HepG2 (cell line): ENCODE data around the gene FBF1. TPM values are rescaled to one million over a fixed set of nuclear protein-coding genes. Genes with fewer than 3 reads are reported as not detected.

Experiments
- AKAP8 ChIP-seq: sonication (generic); formaldehyde crosslinking; IDR thresholded peaks from 2 replicates; pipeline ENCODE4 v1.5.1; 2020; ENCODE audit warnings: mild to moderate bottlenecking, missing genetic modification reagents
- EP300 ChIP-seq, 3 experiments: sonication (generic) in 1 of 3; formaldehyde crosslinking in 1 of 3; IDR thresholded peaks; 2 replicates each; pipeline versions ENCODE4 v1.5.1 to v1.6.1; 2011 to 2020; ENCODE audit warnings: low read depth in 2 of 3, low read length in 2 of 3, borderline replicate concordance in 1 of 3, improper control_type of control experiment in 1 of 3, mild to moderate bottlenecking in 1 of 3, missing genetic modification reagents in 1 of 3, moderate library complexity in 1 of 3
- ETS1 ChIP-seq: sonication (generic); formaldehyde crosslinking; IDR thresholded peaks from 2 replicates; pipeline ENCODE4 v1.4.0; 2020; ENCODE audit warnings: missing genetic modification reagents
- FOXA3 ChIP-seq: IDR thresholded peaks from 2 replicates; pipeline ENCODE4 v1.6.1; 2016; ENCODE audit warnings: missing genetic modification reagents, missing compliant biosample characterization
- LCORL ChIP-seq, 2 experiments: fragments of 450-650 bp in 1 of 2; sonication (generic) in 1 of 2; formaldehyde crosslinking in 1 of 2; IDR thresholded peaks; 2 replicates each; pipeline versions ENCODE4 v1.5.0 to v1.6.1; 2017 to 2020; ENCODE audit warnings: antibody characterized with exemption in 1 of 2, missing genetic modification reagents in 1 of 2
- POGK ChIP-seq: sonication (generic); formaldehyde crosslinking; conservative IDR thresholded peaks from 2 replicates; pipeline ENCODE4 v1.8.0; 2022; ENCODE audit warnings: mild to moderate bottlenecking, moderate library complexity, missing genetic modification reagents
- POLR2AphosphoS5 ChIP-seq: IDR thresholded peaks from 2 replicates; pipeline ENCODE4 v1.6.1; 2012; ENCODE audit warnings: low read depth, low read length
- SNAPC2 ChIP-seq: sonication (generic); formaldehyde crosslinking; IDR thresholded peaks from 2 replicates; pipeline ENCODE4 v1.8.1; 2022; ENCODE audit warnings: mild to moderate bottlenecking, missing genetic modification reagents
- THAP9 ChIP-seq: sonication (generic); formaldehyde crosslinking; IDR thresholded peaks from 2 replicates; pipeline ENCODE4; 2020; ENCODE audit warnings: missing genetic modification reagents, mild to moderate bottlenecking, borderline replicate concordance
- YEATS2 ChIP-seq: sonication (generic); formaldehyde crosslinking; IDR thresholded peaks from 2 replicates; pipeline ENCODE4 v1.4.0; 2020; ENCODE audit warnings: missing genetic modification reagents, borderline replicate concordance
- ZBED4 ChIP-seq: sonication (generic); formaldehyde crosslinking; IDR thresholded peaks from 2 replicates; pipeline ENCODE4 v1.4.0; 2020; ENCODE audit warnings: missing genetic modification reagents, borderline replicate concordance
- ZNF343 ChIP-seq: sonication (generic); formaldehyde crosslinking; IDR thresholded peaks from 2 replicates; pipeline ENCODE4 v1.4.0; 2020; ENCODE audit warnings: mild to moderate bottlenecking, missing genetic modification reagents
- ZNF710 ChIP-seq: sonication (generic); formaldehyde crosslinking; IDR thresholded peaks from 2 replicates; pipeline ENCODE4 v1.5.0; 2020; ENCODE audit warnings: mild to moderate bottlenecking, missing genetic modification reagents, borderline replicate concordance
- ZNF782 ChIP-seq: sonication (generic); formaldehyde crosslinking; IDR thresholded peaks from 2 replicates; pipeline ENCODE4 v1.4.0; 2020; ENCODE audit warnings: missing genetic modification reagents, mild to moderate bottlenecking, borderline replicate concordance
- polyA plus RNA-seq, 8 experiments: library from polyadenylated mRNA; depleted of rRNA in 3 of 8; stranded (reverse) in 7 of 8; unstranded in 1 of 8; fragments of >200 nt; fragmentation: Illumina TruSeq in 4 of 8; extraction: Trizol in 4 of 8; gene quantifications; 2 replicates each; pipeline versions ENCODE4 v1.2.1 to v1.2.3, GENCODE V29; 2011 to 2016; ENCODE audit warnings: low read depth in 4 of 8, missing spikeins in 1 of 8, mixed read lengths in 1 of 8; ENCODE audit not compliant: insufficient read depth in 1 of 8
- total RNA-seq, 5 experiments: library from RNA; depleted of rRNA; stranded (reverse); fragments of >200 nt; fragmentation: Illumina TruSeq; extraction: Trizol; gene quantifications; 2 replicates each; pipeline ENCODE4 v1.2.3, GENCODE V29; 2016; ENCODE audit warnings: low read depth in 1 of 5

Gene FBF1
- total and polyA plus RNA-seq, 2 of the 13 experiments (the other 11 are each of a cell fraction or from before 2014, with no cell fraction given): 2.4 to 8.1 TPM

GRCh38 chr17:75869282-75870141 lies 71.3 kb downstream of the FBF1 start (continued):
- TF ChIP-seq ZNF710 (CRISPR knock-in tag) (no peak), ZNF782 (CRISPR knock-in tag) (peak; percentile 61; the same call in 1 of the 2 replicates), POGK (peak; percentile 72), ZBED4 (peak; percentile 75; the same call in 1 of the 2 replicates), SNAPC2 (CRISPR knock-in tag) (no peak), YEATS2 (CRISPR knock-in tag) (no peak; the same call in 1 of the 2 replicates), THAP9 (peak; percentile 52; the same call in 1 of the 2 replicates), EP300 (IDR thresholded peaks at IDR 0.05; ENCODE audit: low read depth in 2 of 2, low read length in 2 of 2) (peak; percentile 81 to 82; a peak in 3 of 4 replicates), EP300 (CRISPR knock-in tag; IDR thresholded peaks at IDR 0.05; ENCODE audit: borderline replicate concordance) (peak; percentile 75; the same call in 1 of the 2 replicates), POLR2AphosphoS5 (peak; percentile 68), FOXA3 (peak; percentile 97), LCORL (IDR thresholded peaks at IDR 0.05) (no peak), LCORL (CRISPR knock-in tag; IDR thresholded peaks at IDR 0.05) (peak; percentile 88; the same call in 1 of the 2 replicates), ETS1 (no peak), ZNF343 (peak; percentile 72; the same call in 1 of the 2 replicates), AKAP8 (CRISPR knock-in tag) (no peak; the same call in 1 of the 2 replicates)
